ENCODE results near the gene ROPN1B.

DNA sequence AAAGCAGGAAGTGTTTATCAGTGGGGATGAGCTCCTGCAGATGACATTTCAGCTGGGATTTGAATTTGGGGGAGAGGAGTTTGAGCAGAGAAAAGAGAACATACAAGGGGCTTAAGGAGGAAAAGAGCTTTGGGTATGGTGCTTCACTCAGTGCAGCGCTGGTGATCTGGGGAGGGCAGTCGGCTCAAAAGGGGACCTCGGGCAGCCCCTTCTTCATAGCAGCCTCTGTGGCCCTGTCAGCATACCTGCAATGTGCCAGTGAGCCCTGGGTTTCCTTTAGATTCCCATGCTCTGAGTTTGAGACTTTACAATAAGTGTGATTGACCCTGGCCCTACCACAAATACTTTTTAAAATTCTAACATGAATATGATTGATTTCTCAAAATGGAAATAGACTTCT, 40.2 kb downstream of the ROPN1B start:
- no peak for TF ChIP-seq POLR2AphosphoS5 (IDR thresholded peaks at IDR 0.05)
- TF ChIP-seq, protein P1, sequence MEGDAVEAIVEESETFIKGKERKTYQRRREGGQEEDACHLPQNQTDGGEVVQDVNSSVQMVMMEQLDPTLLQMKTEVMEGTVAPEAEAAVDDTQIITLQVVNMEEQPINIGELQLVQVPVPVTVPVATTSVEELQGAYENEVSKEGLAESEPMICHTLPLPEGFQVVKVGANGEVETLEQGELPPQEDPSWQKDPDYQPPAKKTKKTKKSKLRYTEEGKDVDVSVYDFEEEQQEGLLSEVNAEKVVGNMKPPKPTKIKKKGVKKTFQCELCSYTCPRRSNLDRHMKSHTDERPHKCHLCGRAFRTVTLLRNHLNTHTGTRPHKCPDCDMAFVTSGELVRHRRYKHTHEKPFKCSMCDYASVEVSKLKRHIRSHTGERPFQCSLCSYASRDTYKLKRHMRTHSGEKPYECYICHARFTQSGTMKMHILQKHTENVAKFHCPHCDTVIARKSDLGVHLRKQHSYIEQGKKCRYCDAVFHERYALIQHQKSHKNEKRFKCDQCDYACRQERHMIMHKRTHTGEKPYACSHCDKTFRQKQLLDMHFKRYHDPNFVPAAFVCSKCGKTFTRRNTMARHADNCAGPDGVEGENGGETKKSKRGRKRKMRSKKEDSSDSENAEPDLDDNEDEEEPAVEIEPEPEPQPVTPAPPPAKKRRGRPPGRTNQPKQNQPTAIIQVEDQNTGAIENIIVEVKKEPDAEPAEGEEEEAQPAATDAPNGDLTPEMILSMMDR (IDR thresholded peaks at IDR 0.05), result no peak
- no peak for TF ChIP-seq POLR2A (IDR thresholded peaks at IDR 0.05)
- TF ChIP-seq EP300 (IDR thresholded peaks at IDR 0.05), result no peak

Measured in suprapubic skin (tissue), 4 donors.